CD4-positive, alpha-beta T cell (primary cell): ENCODE data around the gene CGGBP1. TPM values are rescaled to one million over a fixed set of nuclear protein-coding genes. Genes with fewer than 3 reads are reported as not detected.

Source experiments
- ATAC-seq: fragments of 200-7000 bp; cut with Tn5 transposase; one replicate; pipeline ENCODE4 v1.10.0; 2022; ENCODE audit warnings: mild to moderate bottlenecking; ENCODE audit not compliant: poor library complexity
- CTCF ChIA-PET: fragments of 350-600 bp; sonication (Branson Sonifier 250); formaldehyde crosslinking; loops from one replicate; lab custom pipeline; 2021; ENCODE audit warnings: antibody characterized with exemption, inconsistent platforms; lab: Charles Lee
- POLR2A ChIA-PET: fragments of 350-600 bp; sonication (Branson Sonifier 250); formaldehyde crosslinking; loops from one replicate; lab custom pipeline; 2021; ENCODE audit warnings: antibody characterized with exemption, inconsistent platforms; lab: Charles Lee
- DNase-seq, 14 experiments: peaks; one replicate each; pipeline ENCODE4 v3.0.0-alpha.2; 2013 to 2020; ENCODE audit warnings: mixed read lengths in 2 of 14
- H3K27ac ChIP-seq, 2 donors: one replicate each; pipeline versions ENCODE4 v1.5.1 to v1.7.0; 2013; ENCODE audit warnings: low read length in 2 of 2, low read depth in 1 of 2, mild to moderate bottlenecking in 1 of 2
- H3K27me3 ChIP-seq, 2 experiments: 1 replicate in 1 of 2; 2 replicates in 1 of 2; pipeline versions ENCODE4 v1.6.1 to v1.7.0; 2013; ENCODE audit warnings: low read length in 2 of 2, control low read depth in 1 of 2, mild to moderate bottlenecking in 1 of 2, moderate library complexity in 1 of 2; ENCODE audit not compliant: insufficient read depth in 2 of 2, control insufficient read depth in 1 of 2
- H3K36me3 ChIP-seq: one replicate; pipeline ENCODE4 v1.6.1; 2013; ENCODE audit warnings: low read length, control low read depth; ENCODE audit not compliant: insufficient read depth
- H3K4me1 ChIP-seq: one replicate; pipeline ENCODE4 v1.6.1; 2013; ENCODE audit warnings: low read length, control low read depth; ENCODE audit not compliant: insufficient read depth
- H3K4me3 ChIP-seq: one replicate; pipeline ENCODE4 v1.5.1; 2013; ENCODE audit warnings: mild to moderate bottlenecking, low read length, moderate library complexity
- H3K9me3 ChIP-seq, 2 experiments: 1 replicate in 1 of 2; 2 replicates in 1 of 2; pipeline versions ENCODE4 v1.6.1 to v1.7.0; 2013; ENCODE audit warnings: low read length in 2 of 2, mild to moderate bottlenecking in 2 of 2, control low read depth in 1 of 2, moderate library complexity in 1 of 2; ENCODE audit not compliant: control insufficient read depth in 1 of 2, insufficient read depth in 1 of 2
- H3K27ac Mint-ChIP-seq: one replicate; pipeline ENCODE4 v1.8.0; 2020; ENCODE audit warnings: mixed read lengths
- H3K27me3 Mint-ChIP-seq: one replicate; pipeline ENCODE4 v1.8.0; 2021; ENCODE audit warnings: mixed read lengths
- H3K36me3 Mint-ChIP-seq: one replicate; pipeline ENCODE4 v1.8.0; 2021; ENCODE audit warnings: low read depth, mixed read lengths
- H3K4me1 Mint-ChIP-seq: one replicate; pipeline ENCODE4 v1.8.0; 2021; ENCODE audit warnings: low read depth, mixed read lengths
- H3K4me3 Mint-ChIP-seq: one replicate; pipeline ENCODE4 v1.8.0; 2020; ENCODE audit warnings: mild to moderate bottlenecking, mixed read lengths
- H3K9me3 Mint-ChIP-seq: one replicate; pipeline ENCODE4 v1.8.0; 2020; ENCODE audit warnings: mixed read lengths
- intact Hi-C, 2 experiments: fragments of 100-400 bp; cut with DNase I in 1 of 2; cut with micrococcal nuclease in 1 of 2; formaldehyde crosslinking; loops; one replicate each; pipeline versions ENCODE4 v1.15.1 to v1.9.0; 2023 to 2025; cut with DNase I, micrococcal nuclease
- total RNA-seq, 174 experiments: library from RNA in 2 of 174; stranded (reverse) in 2 of 174; gene quantifications; one replicate each; pipeline ENCODE4 v1.2.3 and lab custom pipeline; 2021 to 2026
- TF ChIP-seq, protein P1 (sequence below): fragments of 200-600 bp; IDR thresholded peaks from one replicate; pipeline ENCODE4 v1.8.0; 2022; ENCODE audit warnings: antibody characterized with exemption, mild to moderate bottlenecking

Gene CGGBP1
- total RNA-seq, 2 experiments from 2014 or later: 88.7 to 89.7 TPM

DNA sequence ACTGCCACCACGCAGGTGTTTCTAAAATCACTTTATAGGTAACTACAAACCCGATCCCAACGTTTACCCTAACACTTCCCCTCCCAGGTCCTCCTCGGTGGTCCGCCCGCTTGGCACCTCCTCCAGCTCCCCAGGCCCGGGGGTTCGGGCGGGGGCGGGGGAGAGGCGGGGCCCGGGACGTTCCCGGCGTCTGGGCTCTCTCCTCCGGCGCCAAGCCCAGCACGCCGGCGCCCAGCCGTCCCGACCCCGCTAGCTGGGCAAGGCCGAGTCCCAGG lies 562 bp downstream of the CGGBP1 start:
- intact Hi-C loops: loop anchor here (1.0 to 5.0 kb wide), 5 partner anchors 27 to 829 kb away; partner anchors contain the start of gene C3orf38 (in 1 of the 2)
- peaks cover 5% of the 10 kb centered on the region for H3K4me1 ChIP-seq
- peaks cover 52% of the 10 kb centered on the region for H3K36me3 Mint-ChIP-seq
- H3K4me1 Mint-ChIP-seq: peaks cover 72% of the 10 kb centered on the region
- H3K9me3 Mint-ChIP-seq: no peaks in the 10 kb centered on the region
- peak overlapping the region; percentile 92 for H3K27ac ChIP-seq
- H3K36me3 ChIP-seq: peaks cover 36% of the 10 kb centered on the region
- H3K27me3 ChIP-seq: no peaks in the 10 kb centered on the region
- H3K9me3 ChIP-seq: no peaks in the 10 kb centered on the region
- ATAC-seq (no peak), DNase-seq (peak in 1 of 14 experiments; percentile 45)
- H3K4me3 ChIP-seq: peak overlapping the region; percentile 98
- peak overlapping the region; percentile 93 for H3K27ac Mint-ChIP-seq
- ChIA-PET POLR2A (interaction anchor here (0.7 to 4.7 kb wide), 20 partner anchors 8 to 831 kb away, joined by 3 to 124 read pairs (median 4); partner anchors contain the start of genes C3orf38 and CHMP2B), CTCF (interaction anchor here (0.8 kb wide), 1 partner anchor 52 kb away, joined by 3 read pairs; no protein-coding TSS in a partner anchor)
- TF ChIP-seq, protein P1, sequence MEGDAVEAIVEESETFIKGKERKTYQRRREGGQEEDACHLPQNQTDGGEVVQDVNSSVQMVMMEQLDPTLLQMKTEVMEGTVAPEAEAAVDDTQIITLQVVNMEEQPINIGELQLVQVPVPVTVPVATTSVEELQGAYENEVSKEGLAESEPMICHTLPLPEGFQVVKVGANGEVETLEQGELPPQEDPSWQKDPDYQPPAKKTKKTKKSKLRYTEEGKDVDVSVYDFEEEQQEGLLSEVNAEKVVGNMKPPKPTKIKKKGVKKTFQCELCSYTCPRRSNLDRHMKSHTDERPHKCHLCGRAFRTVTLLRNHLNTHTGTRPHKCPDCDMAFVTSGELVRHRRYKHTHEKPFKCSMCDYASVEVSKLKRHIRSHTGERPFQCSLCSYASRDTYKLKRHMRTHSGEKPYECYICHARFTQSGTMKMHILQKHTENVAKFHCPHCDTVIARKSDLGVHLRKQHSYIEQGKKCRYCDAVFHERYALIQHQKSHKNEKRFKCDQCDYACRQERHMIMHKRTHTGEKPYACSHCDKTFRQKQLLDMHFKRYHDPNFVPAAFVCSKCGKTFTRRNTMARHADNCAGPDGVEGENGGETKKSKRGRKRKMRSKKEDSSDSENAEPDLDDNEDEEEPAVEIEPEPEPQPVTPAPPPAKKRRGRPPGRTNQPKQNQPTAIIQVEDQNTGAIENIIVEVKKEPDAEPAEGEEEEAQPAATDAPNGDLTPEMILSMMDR: no peak
- no peaks in the 10 kb centered on the region for H3K27me3 Mint-ChIP-seq
- H3K4me3 Mint-ChIP-seq: peak overlapping the region; percentile 100

DNA sequence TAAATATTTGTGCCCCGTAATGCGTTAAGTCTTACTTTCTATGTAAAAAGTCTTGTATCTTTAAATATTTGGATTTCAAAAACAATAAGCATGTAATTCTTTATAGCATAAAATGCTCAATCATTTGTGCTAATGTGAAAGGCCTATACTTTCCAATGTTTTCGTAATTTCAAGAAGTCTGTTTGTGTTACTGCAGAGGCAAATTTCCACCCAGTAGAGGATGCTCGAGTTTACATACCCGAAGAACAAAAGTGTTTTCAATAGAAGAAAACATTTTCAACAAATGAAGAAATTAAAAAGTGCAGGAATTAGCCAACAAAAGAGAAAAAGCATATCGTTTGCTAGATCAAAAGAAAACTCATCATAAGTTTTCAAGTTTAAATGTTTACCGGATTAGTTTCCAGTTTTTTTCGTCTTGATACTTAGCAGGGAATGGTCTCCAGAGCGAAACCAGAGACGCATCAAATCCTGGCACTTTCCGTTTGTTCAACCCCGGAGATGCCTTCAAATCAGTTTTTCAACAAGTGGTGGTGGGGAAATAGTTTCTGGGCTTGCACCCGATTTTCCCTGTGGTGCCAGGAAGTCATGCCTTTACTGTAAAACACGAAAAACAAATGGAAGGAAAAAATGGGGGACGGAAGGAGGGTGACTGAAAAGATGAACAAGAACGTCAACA lies 1.0 kb downstream of the CGGBP1 start:
- Mint-ChIP-seq H3K4me3 (peak overlapping the region; percentile 100), H3K9me3 (no peaks in the 10 kb centered on the region), H3K4me1 (peaks cover 70% of the 10 kb centered on the region), H3K27ac (peak overlapping the region; percentile 93), H3K36me3 (peaks cover 55% of the 10 kb centered on the region), H3K27me3 (no peaks in the 10 kb centered on the region)
- Histone ChIP-seq H3K4me1 (peaks cover 5% of the 10 kb centered on the region), H3K27ac (peak overlapping the region; percentile 92), H3K4me3 (peak overlapping the region; percentile 98), H3K9me3 (no peaks in the 10 kb centered on the region), H3K27me3 (no peaks in the 10 kb centered on the region), H3K36me3 (peaks cover 36% of the 10 kb centered on the region)
- DNase-seq (peak in 4 of 14 experiments; percentile 2 to 43 (median 37)), ATAC-seq (no peak)
- intact Hi-C loops: loop anchor here (1.0 to 5.0 kb wide), 5 partner anchors 27 to 829 kb away; partner anchors contain the start of gene C3orf38 (in 1 of the 2)
- POLR2A ChIA-PET: interaction anchor here (0.7 to 4.7 kb wide), 15 partner anchors 7 to 831 kb away, joined by 3 to 124 read pairs (median 7); partner anchors contain the start of genes C3orf38 and CHMP2B
- TF ChIP-seq, protein P1: peak; percentile 23
- CTCF ChIA-PET: interaction anchor here (0.9 kb wide), 1 partner anchor 15 kb away, joined by 3 read pairs; no protein-coding TSS in a partner anchor

DNA sequence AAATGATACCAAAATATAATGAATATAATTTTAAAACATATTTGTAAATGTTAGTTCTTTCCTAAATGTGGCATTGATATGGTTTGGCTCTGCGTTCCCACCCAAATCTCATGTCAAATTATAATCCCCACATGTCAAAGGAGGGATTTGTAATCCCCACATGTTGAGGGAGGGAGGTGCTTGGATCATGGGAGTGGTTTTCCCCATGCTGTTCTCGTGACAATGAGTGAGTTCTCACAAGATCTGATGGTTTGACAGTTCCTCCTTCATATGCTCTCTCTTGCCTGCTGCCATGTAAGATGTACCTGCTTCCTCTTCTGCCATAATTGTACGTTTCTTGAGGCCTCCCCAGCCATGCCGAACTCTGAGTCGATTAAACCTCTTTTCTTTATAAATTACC lies 12.0 kb downstream of the CGGBP1 start:
- no peak overlapping the region for H3K4me3 Mint-ChIP-seq

More for the DNA sequence above, 12.0 kb downstream of the CGGBP1 start:
- ChIA-PET CTCF (no interaction called here), POLR2A (interaction anchor here (0.9 kb wide), 1 partner anchor 12 kb away, joined by 4 read pairs; the partner anchor contains the start of gene CGGBP1)
- TF ChIP-seq, protein P1: no peak
- H3K9me3 Mint-ChIP-seq: no peaks in the 10 kb centered on the region
- H3K36me3 Mint-ChIP-seq: no peaks in the 10 kb centered on the region
- peaks cover 10% of the 10 kb centered on the region for H3K4me1 Mint-ChIP-seq
- Histone ChIP-seq H3K4me3 (no peak overlapping the region), H3K36me3 (no peaks in the 10 kb centered on the region), H3K4me1 (peaks cover 3% of the 10 kb centered on the region), H3K9me3 (no peaks in the 10 kb centered on the region), H3K27ac (no peak overlapping the region), H3K27me3 (no peaks in the 10 kb centered on the region)
- H3K27ac Mint-ChIP-seq: no peak overlapping the region
- ATAC-seq (no peak), DNase-seq (peak in 1 of 14 experiments; percentile 19)
- H3K27me3 Mint-ChIP-seq: no peaks in the 10 kb centered on the region
- intact Hi-C loops: no loop called here
